HG03571 (cell line): ENCODE measurements around the gene SARM1.

Experiments
- ATAC-seq: cut with Tn5 transposase; IDR thresholded peaks from one replicate; pipeline ENCODE4 v1.9.1; 2021; ENCODE audit not compliant: unreplicated experiment

Gene SARM1

GRCh38 chr17:28392491-28392890 is 21.0 kb downstream of the SARM1 start:
- no peak for ATAC-seq

DNA sequence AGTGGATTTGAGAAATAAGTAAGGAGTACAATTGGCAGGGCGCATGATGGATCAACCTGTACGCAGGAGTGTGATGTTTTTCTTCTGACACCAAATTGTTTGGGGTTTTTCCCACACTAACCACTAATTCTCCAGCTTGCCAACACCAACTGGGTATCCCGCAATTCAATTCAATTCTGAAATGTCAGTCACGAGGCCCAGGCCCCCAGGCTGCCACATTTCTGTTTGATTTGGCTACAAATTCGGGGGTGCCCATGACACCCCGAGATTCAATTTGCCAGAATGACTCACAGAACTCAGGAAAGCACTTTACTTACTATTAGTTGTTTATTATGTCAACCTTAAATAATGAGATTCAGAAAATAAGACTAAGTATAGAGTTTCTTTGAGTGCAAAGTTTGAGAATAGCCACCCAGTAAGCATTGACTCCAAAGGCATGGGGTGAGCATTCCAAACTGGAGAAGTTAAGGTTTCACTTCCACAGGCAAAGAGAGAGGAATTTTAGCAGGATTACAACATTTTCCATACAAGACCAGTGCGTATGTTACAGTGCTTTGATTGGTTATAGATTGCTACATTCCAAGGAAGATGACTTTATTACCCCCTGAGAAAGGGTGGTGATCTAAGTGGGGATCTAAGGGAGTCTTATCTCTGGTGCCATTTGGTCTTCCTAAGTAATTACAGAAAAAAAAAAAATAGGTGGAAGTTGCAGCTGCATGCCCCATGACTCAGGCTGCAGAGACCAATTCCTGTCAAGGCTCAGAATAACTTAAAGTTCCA is 23.0 kb downstream of the SARM1 start:
- ATAC-seq, result no peak

GRCh38 chr17:28395426-28395825 is 23.9 kb downstream of the SARM1 start:
- ATAC-seq, result no peak

DNA sequence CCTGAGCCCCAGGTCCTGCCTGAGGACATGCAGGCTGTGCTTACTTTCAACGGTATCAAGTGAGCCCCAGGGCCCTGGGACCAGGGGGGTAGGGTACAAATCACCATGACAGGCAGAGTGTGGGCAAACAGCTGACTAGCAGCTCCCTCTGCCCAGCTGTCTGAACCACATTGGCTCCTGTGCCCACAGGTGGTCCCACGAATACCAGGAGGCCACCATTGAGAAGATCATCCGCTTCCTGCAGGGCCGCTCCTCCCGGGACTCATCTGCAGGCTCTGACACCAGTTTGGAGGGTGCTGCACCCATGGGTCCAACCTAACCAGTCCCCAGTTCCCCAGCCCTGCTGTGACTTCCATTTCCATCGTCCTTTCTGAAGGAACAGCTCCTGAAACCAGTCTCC is 24.5 kb downstream of the SARM1 start:
- ATAC-seq, result no peak

- no peak for ATAC-seq
Measured at GRCh38 chr17:28396635-28397239, 25.2 kb downstream of the SARM1 start.

- no peak for ATAC-seq
Measured at GRCh38 chr17:28397275-28397674, 25.8 kb downstream of the SARM1 start.

GRCh38 chr17:28397687-28398279 is 26.3 kb downstream of the SARM1 start:
- ATAC-seq, result no peak

- no peak for ATAC-seq
Measured at GRCh38 chr17:28398280-28398981, 26.9 kb downstream of the SARM1 start.

GRCh38 chr17:28399808-28400207 is 28.3 kb downstream of the SARM1 start:
- no peak for ATAC-seq

GRCh38 chr17:28402224-28402630 is 30.7 kb downstream of the SARM1 start:
- ATAC-seq, result no peak

DNA sequence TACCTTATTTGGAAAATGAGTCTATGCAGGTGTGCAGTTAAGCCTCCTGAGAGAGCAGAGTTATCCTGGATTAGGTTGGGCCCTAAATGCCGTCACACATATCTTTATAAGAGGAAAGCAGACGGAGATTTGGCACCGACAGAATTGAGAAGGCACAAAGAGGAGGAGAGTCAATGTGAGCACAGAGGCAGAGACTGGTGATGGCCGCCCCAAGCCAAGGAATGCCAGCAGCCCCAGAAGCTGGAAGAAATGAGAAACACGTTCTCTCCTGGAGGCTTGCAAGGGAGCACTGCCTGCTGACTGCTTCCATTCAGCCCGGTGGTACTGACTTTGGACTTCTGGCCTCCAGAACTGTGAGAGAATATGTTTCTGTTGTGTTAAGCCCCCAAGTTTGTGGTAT is 31.4 kb downstream of the SARM1 start:
- ATAC-seq, result no peak

DNA sequence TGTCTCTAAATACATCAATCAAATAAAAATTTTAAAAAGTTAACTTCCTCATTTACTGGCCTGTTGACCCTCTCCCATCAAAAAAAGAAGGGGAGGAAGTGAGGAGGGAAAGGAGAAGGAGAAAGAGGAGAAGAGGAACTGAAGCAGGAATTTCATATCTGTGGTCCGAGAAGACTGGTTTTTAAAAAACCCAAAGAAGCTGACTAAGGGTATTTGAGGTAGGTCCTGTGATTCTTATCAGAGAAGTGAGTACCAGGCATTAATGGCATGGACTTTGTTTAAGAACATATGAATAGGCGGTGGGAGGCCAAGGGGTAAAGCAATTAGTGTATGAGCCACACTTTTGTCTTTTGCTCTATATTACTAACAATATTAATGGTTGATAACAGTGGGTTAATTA is 32.5 kb downstream of the SARM1 start:
- ATAC-seq, result no peak

DNA sequence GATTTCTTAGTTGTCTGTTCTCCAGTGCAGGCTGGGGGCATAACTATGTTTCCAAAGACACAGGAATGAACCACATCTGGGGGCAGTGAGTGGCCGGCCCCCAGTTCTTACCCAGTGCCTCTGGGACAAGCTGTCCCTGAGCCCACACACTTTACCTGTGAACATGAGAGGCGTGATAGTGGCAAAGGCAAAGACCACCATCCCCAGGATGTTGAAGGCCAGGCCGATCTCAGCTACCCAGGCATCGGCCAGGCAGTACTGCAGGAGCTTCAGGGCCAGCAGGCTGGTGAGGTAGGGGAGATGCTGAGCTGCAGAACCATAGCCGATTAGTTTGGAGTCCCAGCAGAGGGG is 32.9 kb downstream of the SARM1 start:
- no peak for ATAC-seq

- ATAC-seq, result no peak
Measured at GRCh38 chr17:28404812-28405570, 33.5 kb downstream of the SARM1 start.

DNA sequence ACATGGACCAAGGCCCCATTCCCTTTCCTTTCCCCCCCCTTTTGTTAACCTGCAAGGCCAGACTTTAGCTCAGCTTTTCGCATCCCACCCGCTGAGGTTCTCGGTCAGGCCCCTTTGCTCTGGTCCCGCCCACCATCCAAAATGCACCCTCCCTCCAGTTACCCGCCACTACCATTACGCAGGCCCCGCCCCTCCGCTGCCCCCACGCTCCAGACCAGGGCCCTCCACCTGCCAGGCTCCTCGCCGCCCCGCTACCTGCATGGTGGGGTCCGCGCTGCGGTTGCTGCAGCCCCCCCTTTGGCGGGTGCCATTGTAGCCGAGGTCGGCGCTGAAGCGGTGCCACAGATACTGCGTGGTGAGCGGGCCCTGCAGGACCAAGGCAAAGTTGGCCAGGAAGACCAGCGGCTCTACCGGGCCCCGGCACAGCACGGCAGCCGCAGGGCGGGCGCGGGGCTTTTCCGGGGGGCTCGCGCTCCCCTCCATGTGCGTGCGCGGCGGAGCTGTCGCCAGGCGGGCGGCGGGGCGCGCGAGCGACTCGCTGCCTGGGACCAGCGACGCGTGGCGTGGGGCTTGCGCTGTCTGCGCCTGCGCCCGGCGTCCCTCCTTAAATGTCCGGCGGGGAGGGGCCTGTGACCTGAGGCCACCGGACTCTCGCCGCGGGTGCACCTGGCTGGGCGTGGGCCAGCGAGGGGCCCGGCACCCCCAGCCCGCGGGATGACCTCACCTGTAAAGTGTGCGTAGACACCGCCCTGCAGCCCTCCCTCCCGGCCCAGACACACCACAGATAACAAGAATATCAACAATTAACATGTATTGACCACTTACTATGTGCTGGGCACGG is 34.4 kb downstream of the SARM1 start, which contains the start of gene SLC46A1:
Gene SLC46A1, minus strand, starts transcription at position 581 of the 841 bp plus-strand sequence. Its CDS starts 98 bp downstream, at position 483.
- peak; percentile 51 for ATAC-seq

DNA sequence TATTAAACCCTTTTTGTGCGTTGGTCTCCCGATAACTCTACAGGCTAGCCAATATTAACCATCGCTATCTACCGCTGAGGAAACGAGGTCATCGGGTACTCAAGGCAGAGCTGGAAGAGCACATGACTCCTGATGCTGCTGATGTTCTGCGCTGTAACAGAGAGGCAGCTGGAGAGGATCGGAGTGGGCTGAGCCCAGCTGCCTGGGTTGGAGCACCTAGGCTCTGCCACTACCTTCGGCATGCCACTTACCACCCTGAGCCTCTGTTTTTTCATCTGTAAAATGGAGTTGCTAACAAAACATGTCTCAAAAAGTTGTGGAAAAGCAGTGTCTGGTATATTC is 35.0 kb downstream of the SARM1 start:
- no peak for ATAC-seq

- no peak for ATAC-seq
Measured at GRCh38 chr17:28407130-28407973, 35.9 kb downstream of the SARM1 start.

DNA sequence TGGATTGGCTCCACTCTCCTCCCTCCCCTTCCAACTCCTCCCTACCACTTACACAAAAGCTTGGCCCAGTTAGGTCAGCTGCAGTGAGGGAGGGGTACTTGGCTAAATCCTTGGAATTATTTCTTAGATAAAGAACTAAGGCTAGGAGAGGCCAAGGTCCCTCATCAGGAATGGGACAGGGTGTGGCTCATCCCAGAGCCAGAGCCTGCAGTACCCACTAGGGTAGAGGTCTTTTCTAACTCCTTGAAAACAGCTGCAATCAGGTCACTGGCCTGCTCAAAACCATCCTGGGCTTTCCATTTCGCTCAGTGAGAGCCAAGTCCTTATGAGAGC is 36.4 kb downstream of the SARM1 start:
- ATAC-seq, result no peak

GRCh38 chr17:28412099-28412498 is 40.6 kb downstream of the SARM1 start:
- no peak for ATAC-seq
